T-helper 2 cell treated with Interferon-gamma antibody and Interleukin-4, amounts not matched to agents 5 μg/mL and 100 μg/mL, for 36 hours (primary cell): ENCODE measurements around the gene GHDC.
"Not testable (repeated sequence)": the region's sequence is repeated elsewhere in the genome, so short reads cannot be mapped to it uniquely, and the experiment has no call there.

Experiments
- DNase-seq: peaks from one replicate; pipeline ENCODE4 v3.0.0; 2021; ENCODE audit warnings: low spot score
- H3K27ac Mint-ChIP-seq: one replicate; pipeline ENCODE4 v1.8.0; 2021; ENCODE audit warnings: mild to moderate bottlenecking, mixed read lengths
- H3K27me3 Mint-ChIP-seq: one replicate; pipeline ENCODE4 v1.8.0; 2021; ENCODE audit warnings: low read depth, mixed read lengths
- H3K36me3 Mint-ChIP-seq: one replicate; pipeline ENCODE4 v1.8.0; 2021; ENCODE audit warnings: low read depth, mixed read lengths
- H3K4me1 Mint-ChIP-seq: one replicate; pipeline ENCODE4 v1.8.0; 2021; ENCODE audit warnings: low read depth, mixed read lengths
- H3K4me3 Mint-ChIP-seq: one replicate; pipeline ENCODE4 v1.8.0; 2022; ENCODE audit warnings: mild to moderate bottlenecking, moderate library complexity, mixed read lengths
- H3K9me3 Mint-ChIP-seq: one replicate; pipeline ENCODE4 v1.8.0; 2021; ENCODE audit warnings: mixed read lengths

Gene GHDC

DNA sequence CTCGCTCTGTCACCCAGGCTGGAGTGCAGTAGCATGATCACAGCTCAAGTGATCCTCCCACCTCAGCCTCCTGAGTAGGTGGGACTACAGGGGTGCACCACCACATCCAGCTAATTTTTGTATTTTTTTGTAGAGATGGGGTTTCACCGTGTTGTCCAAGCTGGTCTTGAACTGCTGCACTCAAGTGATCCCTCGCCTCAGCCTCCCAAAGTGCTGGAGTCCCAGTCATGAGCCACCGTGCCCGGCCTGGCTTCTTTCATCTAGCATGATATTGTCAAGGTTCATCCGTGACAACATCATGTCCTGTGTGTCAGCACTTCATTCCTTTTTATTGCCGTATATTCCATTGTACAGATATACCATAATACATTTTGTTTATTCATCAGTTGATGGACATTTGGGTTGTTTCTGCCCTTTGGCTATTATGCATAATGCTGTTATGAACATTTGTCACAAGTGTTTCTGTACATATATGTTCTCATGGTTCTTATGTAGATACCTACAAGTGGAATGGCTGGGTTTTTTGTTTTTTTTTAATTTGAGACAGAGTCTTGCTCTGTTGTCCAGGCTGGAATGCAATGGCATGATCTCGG is 3.4 kb upstream of the GHDC start:
- Mint-ChIP-seq H3K36me3 (peaks cover 22% of the 10 kb centered on the region), H3K27me3 (no peaks in the 10 kb centered on the region), H3K4me3 (no peak overlapping the region), H3K9me3 (no peaks in the 10 kb centered on the region), H3K27ac (no peak overlapping the region), H3K4me1 (peaks cover 12% of the 10 kb centered on the region)
- DNase-seq = no peak

DNA sequence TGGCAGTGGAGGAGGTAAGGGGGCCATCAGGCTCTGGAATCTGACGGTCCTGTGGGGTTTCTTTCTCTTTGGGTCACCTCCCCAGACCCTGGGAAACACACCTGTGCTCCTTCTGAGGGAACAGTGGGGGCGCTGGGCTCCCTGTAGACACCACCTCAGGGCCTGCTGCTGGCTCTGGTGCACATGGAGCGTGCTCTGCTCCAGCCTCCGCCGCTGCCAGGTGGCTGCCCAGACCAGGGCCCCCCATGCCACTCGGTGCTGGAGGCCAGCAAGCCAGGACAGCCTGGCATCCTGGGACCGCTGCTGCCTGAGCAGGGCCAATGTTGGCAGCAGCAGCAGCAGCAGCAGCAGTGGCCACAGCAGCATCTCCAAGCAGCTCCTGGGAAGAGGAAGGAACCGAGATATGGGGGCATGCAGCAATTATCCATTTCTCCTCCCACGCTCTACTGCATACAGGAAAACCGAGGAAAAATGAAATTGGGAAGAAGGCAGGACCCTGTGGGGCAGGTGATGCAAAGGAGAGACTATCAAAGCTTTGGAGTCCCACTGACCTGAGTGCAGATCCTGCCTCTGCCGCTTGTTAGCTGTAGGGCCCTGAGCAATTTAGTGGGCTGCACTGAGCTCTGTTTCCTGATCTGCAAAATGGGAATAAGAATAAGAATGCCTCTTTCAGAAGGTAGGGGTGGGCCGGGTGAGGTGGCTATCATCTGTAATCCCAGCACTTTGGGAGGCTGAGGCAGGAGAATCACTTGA is 902 bp downstream of the GHDC start:
- Mint-ChIP-seq H3K4me1 (peaks cover 14% of the 10 kb centered on the region), H3K4me3 (peak overlapping the region; percentile 94), H3K9me3 (no peaks in the 10 kb centered on the region), H3K36me3 (no peaks in the 10 kb centered on the region), H3K27ac (peak overlapping the region; percentile 91), H3K27me3 (no peaks in the 10 kb centered on the region)
- DNase-seq = no peak

DNA sequence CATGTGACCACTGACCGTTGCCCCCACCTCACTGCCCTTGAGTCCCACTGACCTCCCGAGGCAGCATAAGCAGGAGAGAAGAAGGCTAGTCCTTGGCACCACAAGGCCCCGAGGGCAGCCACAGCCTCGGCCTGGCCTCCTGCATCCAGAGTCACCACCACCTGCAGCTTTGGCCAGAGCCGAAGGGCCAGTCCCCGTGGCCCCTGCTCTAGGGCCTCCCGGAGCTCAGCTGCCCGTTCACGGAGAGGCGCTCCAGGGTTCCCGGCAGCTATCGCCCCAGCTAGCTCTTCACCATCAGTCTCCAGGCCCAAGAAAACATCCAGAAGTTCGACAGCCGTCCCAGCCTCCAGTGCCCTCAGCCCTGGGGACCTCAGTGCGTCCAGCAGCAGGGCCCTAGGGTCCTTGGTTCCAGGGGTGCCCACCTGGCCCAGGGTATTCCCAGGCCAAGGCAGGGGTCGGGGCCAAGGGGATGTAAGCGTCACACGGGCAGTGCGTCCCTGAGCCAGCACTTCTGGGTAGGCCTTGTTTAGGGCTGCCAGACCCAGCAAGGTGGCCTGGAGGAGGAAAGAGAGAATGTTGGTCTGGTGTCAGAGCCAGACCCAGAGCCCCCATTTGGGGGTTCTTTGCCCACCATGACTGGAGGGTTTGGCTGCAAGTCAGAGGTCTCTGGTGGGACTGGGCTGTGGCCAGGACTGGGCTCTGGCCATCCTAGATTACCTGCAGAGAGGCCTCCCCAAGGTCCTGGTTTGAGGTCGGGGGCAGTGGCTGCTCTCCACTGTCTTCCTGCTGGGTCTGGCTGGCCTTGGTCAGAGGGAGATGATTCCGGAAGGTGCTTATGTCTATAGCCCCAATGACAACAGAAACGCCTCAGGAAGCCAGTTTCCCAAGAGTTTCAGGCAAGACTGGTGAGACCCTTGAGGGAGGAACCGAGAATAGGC is 1.8 kb downstream of the GHDC start:
- Mint-ChIP-seq H3K4me3 (peak overlapping the region; percentile 94), H3K27me3 (no peaks in the 10 kb centered on the region), H3K4me1 (peaks cover 14% of the 10 kb centered on the region), H3K36me3 (no peaks in the 10 kb centered on the region), H3K27ac (no peak overlapping the region), H3K9me3 (no peaks in the 10 kb centered on the region)
- DNase-seq = no peak

DNA sequence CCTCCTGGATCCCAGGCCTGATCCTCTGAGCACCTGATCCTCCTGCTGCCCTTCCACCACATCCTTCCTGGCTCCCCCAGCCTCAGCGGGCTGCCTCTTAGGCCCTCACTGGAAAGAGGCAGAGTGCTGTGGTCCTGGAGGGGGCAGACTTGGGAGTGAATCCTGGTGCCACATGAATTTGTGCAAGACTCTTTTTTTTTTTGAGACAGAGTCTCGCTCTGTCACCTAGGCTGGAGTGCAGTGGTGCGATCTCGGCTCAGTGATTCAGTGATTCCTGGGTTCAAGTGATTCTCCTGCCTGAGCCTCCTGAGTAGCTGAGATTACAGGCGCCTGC is 3.1 kb downstream of the GHDC start:
- no peaks in the 10 kb centered on the region for H3K9me3 Mint-ChIP-seq

DNA sequence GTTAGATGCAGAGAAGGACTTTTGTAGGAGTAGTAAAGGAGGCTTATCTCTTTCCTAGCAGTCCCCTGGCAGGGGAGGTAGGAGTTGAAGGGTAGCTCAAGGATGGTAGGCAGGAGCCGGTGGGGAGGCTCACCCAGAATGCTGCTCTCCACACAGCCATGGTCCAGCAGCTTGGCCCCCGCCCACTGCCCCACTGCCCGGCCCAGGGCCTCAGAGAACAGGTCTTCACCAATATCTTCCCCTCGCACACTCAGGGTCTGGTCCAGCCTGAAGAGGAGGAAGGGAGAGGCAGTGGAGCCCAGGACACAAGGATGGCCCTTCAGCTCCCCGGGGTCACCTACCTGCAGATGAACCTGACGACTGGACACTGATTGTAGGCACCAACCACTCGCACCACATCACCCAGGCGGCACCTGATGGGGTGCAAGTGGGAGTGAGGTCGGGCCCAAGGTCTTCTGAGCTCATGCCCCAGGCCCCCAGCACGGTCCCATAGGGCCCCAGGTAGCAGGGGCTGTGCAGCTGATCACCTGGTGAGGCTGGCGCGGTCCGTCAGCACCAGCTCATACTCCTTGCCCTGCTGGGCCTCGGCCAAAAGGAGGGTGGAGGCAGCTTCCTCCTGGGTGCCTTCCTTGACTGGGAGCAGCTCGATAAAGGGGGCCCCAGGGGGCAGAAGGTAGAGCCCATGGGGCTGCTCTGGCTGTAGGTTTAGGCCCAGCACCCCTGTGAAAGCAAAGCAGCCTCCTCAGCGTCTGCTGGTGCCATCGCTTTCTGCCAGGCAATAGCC is 3.6 kb downstream of the GHDC start:
- Mint-ChIP-seq H3K4me1 (peaks cover 14% of the 10 kb centered on the region), H3K4me3 (no peak overlapping the region), H3K9me3 (no peaks in the 10 kb centered on the region), H3K36me3 (no peaks in the 10 kb centered on the region), H3K27me3 (no peaks in the 10 kb centered on the region), H3K27ac (no peak overlapping the region)
- no peak for DNase-seq

More for the DNA sequence above, 3.1 kb downstream of the GHDC start:
- Mint-ChIP-seq H3K36me3 (no peaks in the 10 kb centered on the region), H3K4me3 (no peak overlapping the region), H3K4me1 (peaks cover 14% of the 10 kb centered on the region), H3K27ac (no peak overlapping the region), H3K27me3 (no peaks in the 10 kb centered on the region)
- no peak for DNase-seq

DNA sequence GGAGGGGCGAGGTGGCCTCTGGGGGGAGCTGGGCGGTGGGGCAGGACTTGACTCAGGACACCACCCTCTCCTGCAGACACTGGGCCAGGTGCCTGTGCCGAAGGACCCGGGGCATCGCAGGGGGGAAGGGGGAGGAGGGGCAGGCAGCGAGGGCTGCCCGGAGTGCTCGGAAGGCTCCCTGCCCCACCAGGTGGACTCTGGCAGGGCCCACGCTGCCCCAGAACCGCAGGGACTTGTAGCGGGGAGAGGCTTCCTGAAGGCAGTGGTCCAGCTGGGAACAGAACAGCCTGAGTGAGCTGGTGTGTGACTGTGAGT is 4.7 kb downstream of the GHDC start:
- H3K9me3 Mint-ChIP-seq = no peaks in the 10 kb centered on the region
- H3K4me3 Mint-ChIP-seq = no peak overlapping the region
- no peak overlapping the region for H3K27ac Mint-ChIP-seq
- no peaks in the 10 kb centered on the region for H3K27me3 Mint-ChIP-seq
- DNase-seq = no peak
- peaks cover 17% of the 10 kb centered on the region for H3K4me1 Mint-ChIP-seq
- no peaks in the 10 kb centered on the region for H3K36me3 Mint-ChIP-seq

DNA sequence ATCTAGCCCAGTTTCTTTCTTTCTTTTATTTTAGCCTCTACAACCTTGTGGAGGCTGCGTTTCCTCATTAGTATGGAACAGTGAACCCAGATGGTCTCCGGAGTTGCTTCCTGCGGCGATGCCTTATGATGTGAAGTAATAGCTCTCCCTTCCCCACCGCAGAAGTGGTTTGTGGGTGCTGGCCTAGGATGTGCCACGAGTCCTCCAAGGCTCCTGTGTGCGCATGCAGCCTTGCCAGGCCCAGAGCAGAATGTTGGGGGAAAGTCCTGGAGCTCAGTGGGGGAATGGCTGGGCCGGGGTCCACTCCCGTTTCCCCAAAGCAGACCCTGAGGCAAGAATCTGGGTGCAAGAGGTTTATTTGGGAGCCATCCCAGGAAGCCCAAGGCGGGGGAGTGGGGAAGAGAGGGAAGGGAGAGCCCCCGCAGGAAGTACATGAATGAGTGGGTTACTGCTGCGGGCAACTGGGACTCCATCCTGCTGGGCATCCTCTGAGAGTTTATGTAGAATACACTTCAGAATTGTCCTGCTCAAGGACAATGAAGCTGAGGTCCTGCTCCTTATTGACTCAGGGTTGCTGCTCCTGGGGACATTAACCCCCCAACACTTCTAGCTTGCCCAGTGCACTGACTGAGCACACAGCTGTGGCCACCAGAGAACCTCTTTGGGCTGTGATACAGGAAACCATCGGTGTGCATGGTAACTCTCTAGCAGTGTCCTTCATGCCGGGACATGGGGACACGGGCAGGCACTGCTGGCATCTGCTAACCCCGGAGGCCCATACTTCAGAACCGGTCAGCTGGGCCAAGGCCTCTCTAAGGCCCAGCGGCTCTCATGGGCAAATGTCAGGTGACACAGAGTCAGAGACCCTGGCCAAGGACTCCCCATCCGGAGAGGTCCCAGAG is 5.3 kb downstream of the GHDC start:
- DNase-seq = no peak
- Mint-ChIP-seq H3K4me3 (no peak overlapping the region), H3K36me3 (no peaks in the 10 kb centered on the region), H3K27ac (no peak overlapping the region), H3K4me1 (peaks cover 16% of the 10 kb centered on the region), H3K27me3 (no peaks in the 10 kb centered on the region), H3K9me3 (no peaks in the 10 kb centered on the region)

DNA sequence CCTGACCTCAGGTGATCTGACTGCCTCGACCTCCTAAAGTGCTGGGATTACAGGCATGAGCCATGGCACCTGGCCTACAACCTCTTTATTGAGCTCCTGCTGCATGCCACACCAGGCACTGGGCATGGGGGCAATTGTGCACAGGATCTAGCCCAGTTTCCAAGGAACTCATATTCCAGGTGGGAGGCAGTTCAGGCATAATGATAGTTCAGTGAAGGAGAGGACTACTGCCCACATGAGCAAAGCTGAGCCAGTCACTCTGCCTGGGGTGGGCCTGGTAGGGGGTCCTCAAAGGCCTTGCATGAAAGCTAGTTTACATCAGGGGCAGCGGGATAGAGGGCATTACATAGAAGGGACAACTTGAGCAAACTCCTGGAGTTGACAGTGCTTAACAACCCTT is 6.5 kb downstream of the GHDC start:
- Mint-ChIP-seq H3K27ac (no peak overlapping the region), H3K27me3 (peaks cover 7% of the 10 kb centered on the region), H3K4me1 (peaks cover 17% of the 10 kb centered on the region), H3K9me3 (no peaks in the 10 kb centered on the region), H3K36me3 (no peaks in the 10 kb centered on the region), H3K4me3 (no peak overlapping the region)
- DNase-seq = no peak

DNA sequence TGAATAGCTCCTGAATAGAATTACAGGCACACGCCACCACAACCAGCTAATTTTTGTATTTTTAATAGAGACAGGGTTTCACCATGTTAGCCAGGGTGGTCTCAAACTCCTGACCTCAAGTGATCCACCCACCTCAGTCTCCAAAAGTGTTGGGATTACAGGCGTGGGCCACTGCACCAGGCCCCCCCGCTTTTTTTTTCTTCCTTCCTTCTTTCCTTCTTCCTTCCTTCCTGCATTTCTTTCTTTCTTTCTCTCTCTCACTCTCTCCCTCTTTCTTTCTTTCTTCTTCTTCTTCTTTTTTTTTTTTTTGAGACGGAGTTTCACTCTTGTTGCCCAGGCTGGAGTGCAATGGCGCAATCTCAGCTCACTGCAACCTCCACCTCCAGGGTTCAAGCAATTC is 8.1 kb downstream of the GHDC start:
- peaks cover 15% of the 10 kb centered on the region for H3K27me3 Mint-ChIP-seq
- not testable (repeated sequence) for DNase-seq, H3K27ac Mint-ChIP-seq, H3K4me3 Mint-ChIP-seq, H3K9me3 Mint-ChIP-seq, H3K36me3 Mint-ChIP-seq
- H3K4me1 Mint-ChIP-seq = peaks cover 24% of the 10 kb centered on the region

DNA sequence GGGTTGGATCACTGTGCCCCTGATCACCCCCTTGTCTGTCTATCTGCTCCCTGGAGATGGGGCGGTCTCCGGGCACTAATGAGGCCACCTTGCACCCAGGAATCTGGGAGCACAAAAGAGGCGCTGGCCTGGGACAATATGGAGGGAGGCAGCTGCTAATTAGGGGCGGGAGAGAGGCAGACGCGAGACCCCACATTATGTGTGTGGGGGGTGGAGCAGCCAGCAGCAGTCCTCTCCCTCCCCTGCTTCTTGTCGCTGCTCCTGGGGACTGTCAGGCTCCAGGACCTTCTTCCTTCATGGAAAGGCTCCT is 8.7 kb downstream of the GHDC start:
- DNase-seq = no peak
- Mint-ChIP-seq H3K4me1 (peaks cover 24% of the 10 kb centered on the region), H3K4me3 (no peak overlapping the region), H3K36me3 (no peaks in the 10 kb centered on the region), H3K27me3 (peaks cover 17% of the 10 kb centered on the region), H3K9me3 (no peaks in the 10 kb centered on the region), H3K27ac (no peak overlapping the region)

DNA sequence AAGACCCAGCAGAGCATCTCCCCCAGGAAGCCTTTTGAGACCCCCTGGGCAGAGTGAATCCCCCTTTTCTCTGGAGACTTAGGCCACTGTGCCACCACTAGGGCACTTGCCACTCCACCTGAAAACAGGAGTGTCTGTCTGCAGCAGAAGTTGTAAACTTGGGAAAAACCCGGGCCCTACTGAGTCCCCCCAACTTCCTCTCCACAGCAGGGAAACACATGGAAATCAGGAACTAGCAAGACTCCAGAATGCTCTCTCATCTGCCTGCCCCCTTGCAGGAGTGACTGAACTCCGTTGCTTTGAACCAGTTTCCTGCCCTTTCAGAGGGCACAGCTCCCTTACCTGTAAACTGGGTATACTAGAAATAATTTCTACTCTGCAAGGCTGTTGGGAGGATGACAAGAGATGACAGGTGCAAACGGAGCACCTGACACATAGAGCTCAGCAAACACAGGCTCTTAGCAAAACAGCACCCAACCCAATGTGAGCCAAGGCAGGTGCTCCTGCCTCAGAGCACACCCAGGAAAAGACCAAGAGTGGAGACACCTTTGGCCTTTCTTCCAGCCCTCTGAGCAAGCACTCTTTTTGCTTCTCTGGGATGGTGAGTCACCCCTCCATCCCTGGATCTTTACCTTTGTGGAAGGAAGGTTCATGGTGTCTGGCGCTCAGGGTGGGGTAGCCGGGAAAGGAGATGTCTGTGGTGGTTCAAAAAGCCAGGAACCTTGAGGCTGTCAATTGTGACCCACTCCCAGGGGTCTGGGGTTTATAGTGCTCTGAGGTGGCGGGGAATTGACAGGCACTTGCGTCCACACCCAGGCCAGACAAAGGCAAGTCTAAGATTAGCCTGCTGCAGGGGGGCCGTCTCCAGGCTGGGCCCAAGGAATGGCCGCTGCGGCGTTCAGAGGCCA is 9.3 kb downstream of the GHDC start, which contains the start of gene HCRT:
Gene HCRT, minus strand, starts transcription at position 740 of the 908 bp plus-strand sequence. Its CDS starts 87 bp downstream, at position 653.
- Mint-ChIP-seq H3K9me3 (no peaks in the 10 kb centered on the region), H3K36me3 (no peaks in the 10 kb centered on the region), H3K27me3 (peaks cover 23% of the 10 kb centered on the region), H3K27ac (peak within 1 kb of the TSS; percentile 62), H3K4me1 (peaks cover 28% of the 10 kb centered on the region), H3K4me3 (peak within 1 kb of the TSS; percentile 89)
- DNase-seq = no peak
